ENCODE data around the gene ALDH18A1. TPM values are rescaled to one million over a fixed set of nuclear protein-coding genes. Genes with fewer than 3 reads are reported as not detected.

Gene ALDH18A1
- total and polyA plus RNA-seq, 10 donors = 13.0 to 38.8 (median 23.2) TPM

- DNase-seq = no peak
- H3K27ac ChIP-seq = no peak overlapping the region
- WGBS, 5 donors = 70 to 88% (median 75%) methylated on average over 7 of the region's 7 CpGs
- peaks cover 0 to 29% (median 17%) of the 10 kb centered on the region in 6 donors for H3K4me1 ChIP-seq
- no peaks in the 10 kb centered on the region for H3K36me3 ChIP-seq
- no peak overlapping the region for H3K4me3 ChIP-seq
- TF ChIP-seq POLR2AphosphoS5 (IDR thresholded peaks at IDR 0.05) (no peak), POLR2A (IDR thresholded peaks at IDR 0.05) (no peak)
- TF ChIP-seq, protein P1, sequence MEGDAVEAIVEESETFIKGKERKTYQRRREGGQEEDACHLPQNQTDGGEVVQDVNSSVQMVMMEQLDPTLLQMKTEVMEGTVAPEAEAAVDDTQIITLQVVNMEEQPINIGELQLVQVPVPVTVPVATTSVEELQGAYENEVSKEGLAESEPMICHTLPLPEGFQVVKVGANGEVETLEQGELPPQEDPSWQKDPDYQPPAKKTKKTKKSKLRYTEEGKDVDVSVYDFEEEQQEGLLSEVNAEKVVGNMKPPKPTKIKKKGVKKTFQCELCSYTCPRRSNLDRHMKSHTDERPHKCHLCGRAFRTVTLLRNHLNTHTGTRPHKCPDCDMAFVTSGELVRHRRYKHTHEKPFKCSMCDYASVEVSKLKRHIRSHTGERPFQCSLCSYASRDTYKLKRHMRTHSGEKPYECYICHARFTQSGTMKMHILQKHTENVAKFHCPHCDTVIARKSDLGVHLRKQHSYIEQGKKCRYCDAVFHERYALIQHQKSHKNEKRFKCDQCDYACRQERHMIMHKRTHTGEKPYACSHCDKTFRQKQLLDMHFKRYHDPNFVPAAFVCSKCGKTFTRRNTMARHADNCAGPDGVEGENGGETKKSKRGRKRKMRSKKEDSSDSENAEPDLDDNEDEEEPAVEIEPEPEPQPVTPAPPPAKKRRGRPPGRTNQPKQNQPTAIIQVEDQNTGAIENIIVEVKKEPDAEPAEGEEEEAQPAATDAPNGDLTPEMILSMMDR (IDR thresholded peaks at IDR 0.05 in 8 of 11, conservative IDR thresholded peaks at IDR 0.05 in 3 of 11) = no peak
- H3K9me3 ChIP-seq = no peaks in the 10 kb centered on the region
- peaks cover 0 to 16% (median 0%) of the 10 kb centered on the region in 7 donors for H3K27me3 ChIP-seq (replicated peaks in 1 of 7)
- intact Hi-C loops (cut with DNase I; ENCODE audit: low total_unique reads) = no loop called here
Measured at GRCh38 chr10:95562341-95562965, 94.1 kb downstream of the ALDH18A1 start.

GRCh38 chr10:95561864-95562177 lies 94.7 kb downstream of the ALDH18A1 start:
- WGBS, 5 donors = 50 to 59% (median 55%) methylated on average over 7 of the region's 7 CpGs
- TF ChIP-seq POLR2A (IDR thresholded peaks at IDR 0.05) = no peak
- TF ChIP-seq, protein P1 (IDR thresholded peaks at IDR 0.05 in 8 of 11, conservative IDR thresholded peaks at IDR 0.05 in 3 of 11) = no peak
- TF ChIP-seq POLR2AphosphoS5 (IDR thresholded peaks at IDR 0.05) = no peak
- no peak for DNase-seq
- Histone ChIP-seq H3K4me3 (peak overlapping the region in 5 of 8 donors; percentile 67 to 88 (median 76)), H3K27me3 (replicated peaks in 1 of 7) (peaks cover 0 to 16% (median 0%) of the 10 kb centered on the region in 7 donors), H3K9me3 (no peaks in the 10 kb centered on the region), H3K4me1 (peaks cover 0 to 29% (median 17%) of the 10 kb centered on the region in 6 donors), H3K36me3 (no peaks in the 10 kb centered on the region), H3K27ac (peak overlapping the region in 6 of 8 donors; percentile 53 to 83 (median 77))
- intact Hi-C loops (cut with DNase I; ENCODE audit: low total_unique reads) = no loop called here

- Histone ChIP-seq H3K36me3 (no peaks in the 10 kb centered on the region), H3K27me3 (replicated peaks in 1 of 7) (peaks cover 0 to 16% (median 0%) of the 10 kb centered on the region in 7 donors), H3K4me1 (peaks cover 0 to 29% (median 17%) of the 10 kb centered on the region in 6 donors), H3K9me3 (no peaks in the 10 kb centered on the region), H3K4me3 (peak within 1 kb of the TSS; percentile 56 to 88 (median 72)), H3K27ac (peak within 1 kb of the TSS in 7 of 8 donors; percentile 53 to 83 (median 76))
- WGBS, 5 donors = 1 to 3% (median 2%) methylated on average over 28 to 77 of the region's 77 CpGs
- intact Hi-C loops (cut with DNase I; ENCODE audit: low total_unique reads) = no loop called here
- peak; percentile 98 for DNase-seq
- TF ChIP-seq, protein P1 (IDR thresholded peaks at IDR 0.05 in 8 of 11, conservative IDR thresholded peaks at IDR 0.05 in 3 of 11) = peak in 1 of 11 experiments; percentile 36
- peak; percentile 87 to 97 (median 88) for TF ChIP-seq POLR2AphosphoS5 (IDR thresholded peaks at IDR 0.05)
- TF ChIP-seq POLR2A (IDR thresholded peaks at IDR 0.05) = peak in 1 of 3 donors; percentile 93
Measured at GRCh38 chr10:95561177-95561863, 95.2 kb downstream of the ALDH18A1 start, which contains the start of gene SORBS1. Gene SORBS1, minus strand, starts transcription at chr10:95561371. Its CDS starts 120,236 bp downstream, at chr10:95441135.
